CD4-positive, alpha-beta T cell (primary cell): ENCODE results near the gene FCRL1. TPM values are rescaled to one million over a fixed set of nuclear protein-coding genes. Genes with fewer than 3 reads are reported as not detected.
A peak's percentile ranks its signal among the peaks of the same experiment; 100 is the strongest.

Experiments
- ATAC-seq: fragments of 200-7000 bp; cut with Tn5 transposase; one replicate; pipeline ENCODE4 v1.10.0; 2022; ENCODE audit warnings: mild to moderate bottlenecking; ENCODE audit not compliant: poor library complexity
- CTCF ChIA-PET: fragments of 350-600 bp; sonication (Branson Sonifier 250); formaldehyde crosslinking; loops from one replicate; lab custom pipeline; 2021; ENCODE audit warnings: antibody characterized with exemption, inconsistent platforms; lab: Charles Lee
- POLR2A ChIA-PET: fragments of 350-600 bp; sonication (Branson Sonifier 250); formaldehyde crosslinking; loops from one replicate; lab custom pipeline; 2021; ENCODE audit warnings: antibody characterized with exemption, inconsistent platforms; lab: Charles Lee
- DNase-seq, 14 experiments: peaks; one replicate each; pipeline ENCODE4 v3.0.0-alpha.2; 2013 to 2020; ENCODE audit warnings: mixed read lengths in 2 of 14
- H3K27ac ChIP-seq, 2 donors: one replicate each; pipeline versions ENCODE4 v1.5.1 to v1.7.0; 2013; ENCODE audit warnings: low read length in 2 of 2, low read depth in 1 of 2, mild to moderate bottlenecking in 1 of 2
- H3K27me3 ChIP-seq, 2 experiments: 1 replicate in 1 of 2; 2 replicates in 1 of 2; pipeline versions ENCODE4 v1.6.1 to v1.7.0; 2013; ENCODE audit warnings: low read length in 2 of 2, control low read depth in 1 of 2, mild to moderate bottlenecking in 1 of 2, moderate library complexity in 1 of 2; ENCODE audit not compliant: insufficient read depth in 2 of 2, control insufficient read depth in 1 of 2
- H3K36me3 ChIP-seq: one replicate; pipeline ENCODE4 v1.6.1; 2013; ENCODE audit warnings: low read length, control low read depth; ENCODE audit not compliant: insufficient read depth
- H3K4me1 ChIP-seq: one replicate; pipeline ENCODE4 v1.6.1; 2013; ENCODE audit warnings: low read length, control low read depth; ENCODE audit not compliant: insufficient read depth
- H3K4me3 ChIP-seq: one replicate; pipeline ENCODE4 v1.5.1; 2013; ENCODE audit warnings: mild to moderate bottlenecking, low read length, moderate library complexity
- H3K9me3 ChIP-seq, 2 experiments: 1 replicate in 1 of 2; 2 replicates in 1 of 2; pipeline versions ENCODE4 v1.6.1 to v1.7.0; 2013; ENCODE audit warnings: low read length in 2 of 2, mild to moderate bottlenecking in 2 of 2, control low read depth in 1 of 2, moderate library complexity in 1 of 2; ENCODE audit not compliant: control insufficient read depth in 1 of 2, insufficient read depth in 1 of 2
- H3K27ac Mint-ChIP-seq: one replicate; pipeline ENCODE4 v1.8.0; 2020; ENCODE audit warnings: mixed read lengths
- H3K27me3 Mint-ChIP-seq: one replicate; pipeline ENCODE4 v1.8.0; 2021; ENCODE audit warnings: mixed read lengths
- H3K36me3 Mint-ChIP-seq: one replicate; pipeline ENCODE4 v1.8.0; 2021; ENCODE audit warnings: low read depth, mixed read lengths
- H3K4me1 Mint-ChIP-seq: one replicate; pipeline ENCODE4 v1.8.0; 2021; ENCODE audit warnings: low read depth, mixed read lengths
- H3K4me3 Mint-ChIP-seq: one replicate; pipeline ENCODE4 v1.8.0; 2020; ENCODE audit warnings: mild to moderate bottlenecking, mixed read lengths
- H3K9me3 Mint-ChIP-seq: one replicate; pipeline ENCODE4 v1.8.0; 2020; ENCODE audit warnings: mixed read lengths
- intact Hi-C, 2 experiments: fragments of 100-400 bp; cut with DNase I in 1 of 2; cut with micrococcal nuclease in 1 of 2; formaldehyde crosslinking; loops; one replicate each; pipeline versions ENCODE4 v1.15.1 to v1.9.0; 2023 to 2025; cut with DNase I, micrococcal nuclease
- total RNA-seq, 174 experiments: library from RNA in 2 of 174; stranded (reverse) in 2 of 174; gene quantifications; one replicate each; pipeline ENCODE4 v1.2.3 and lab custom pipeline; 2021 to 2026
- TF ChIP-seq, protein P1 (sequence below): fragments of 200-600 bp; IDR thresholded peaks from one replicate; pipeline ENCODE4 v1.8.0; 2022; ENCODE audit warnings: antibody characterized with exemption, mild to moderate bottlenecking

FCRL1 gene
- total RNA-seq, 2 experiments from 2014 or later = 0.60 to 0.98 TPM

DNA sequence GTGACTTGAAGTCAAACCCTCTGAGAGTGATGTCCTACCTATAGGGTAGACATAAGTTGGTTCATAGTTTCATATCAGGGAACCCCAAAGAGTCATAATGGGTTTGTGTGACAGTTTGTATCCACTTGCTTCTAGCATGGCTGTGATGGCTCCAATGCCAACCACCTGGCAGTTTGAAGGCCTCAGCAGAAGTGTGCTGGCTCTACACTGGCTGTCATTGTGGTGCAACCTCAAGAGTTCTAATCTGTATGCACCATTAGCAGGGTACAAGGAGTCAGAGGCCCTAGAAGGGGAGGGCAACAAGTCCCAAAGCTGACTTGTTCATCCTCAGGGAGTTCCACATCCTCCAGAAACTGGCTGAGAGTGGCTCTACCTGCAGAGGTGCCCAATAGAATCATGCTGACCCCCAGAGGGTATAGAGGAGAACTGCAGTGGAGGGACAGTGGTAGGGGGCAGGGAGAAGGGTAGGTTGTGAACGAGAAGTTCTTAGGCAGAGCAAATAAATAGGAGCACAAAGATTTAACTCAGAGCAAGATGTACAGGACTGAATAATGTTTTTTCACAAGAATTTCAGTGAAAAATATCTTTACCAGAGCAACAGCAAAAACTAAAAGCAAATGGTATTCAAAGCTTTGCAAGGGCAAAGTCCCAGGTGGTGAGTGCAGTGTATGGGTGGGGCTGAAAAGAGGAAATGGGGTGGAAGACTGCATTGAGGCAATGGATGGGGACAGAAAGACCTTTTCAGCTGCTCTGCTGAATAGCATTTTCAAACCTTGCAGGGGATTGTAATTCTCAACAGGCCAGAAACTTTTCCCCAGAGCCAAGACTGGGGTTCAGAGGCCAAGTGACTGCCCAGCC lies 46.2 kb downstream of the FCRL1 start:
- no peak for ATAC-seq
- Mint-ChIP-seq H3K36me3 (no peaks in the 10 kb centered on the region), H3K9me3 (no peaks in the 10 kb centered on the region), H3K27ac (no peak overlapping the region), H3K4me1 (peaks cover 7% of the 10 kb centered on the region), H3K27me3 (peaks cover 14% of the 10 kb centered on the region), H3K4me3 (no peak overlapping the region)
- no peak overlapping the region for H3K4me3 ChIP-seq
- ChIA-PET CTCF (no interaction called here), POLR2A (no interaction called here)
- H3K4me1 ChIP-seq = no peaks in the 10 kb centered on the region
- peak in 3 of 14 experiments; percentile 18 to 24 (median 21) for DNase-seq
- H3K9me3 ChIP-seq = no peaks in the 10 kb centered on the region
- H3K27ac ChIP-seq = no peak overlapping the region
- H3K27me3 ChIP-seq = no peaks in the 10 kb centered on the region
- TF ChIP-seq, protein P1, sequence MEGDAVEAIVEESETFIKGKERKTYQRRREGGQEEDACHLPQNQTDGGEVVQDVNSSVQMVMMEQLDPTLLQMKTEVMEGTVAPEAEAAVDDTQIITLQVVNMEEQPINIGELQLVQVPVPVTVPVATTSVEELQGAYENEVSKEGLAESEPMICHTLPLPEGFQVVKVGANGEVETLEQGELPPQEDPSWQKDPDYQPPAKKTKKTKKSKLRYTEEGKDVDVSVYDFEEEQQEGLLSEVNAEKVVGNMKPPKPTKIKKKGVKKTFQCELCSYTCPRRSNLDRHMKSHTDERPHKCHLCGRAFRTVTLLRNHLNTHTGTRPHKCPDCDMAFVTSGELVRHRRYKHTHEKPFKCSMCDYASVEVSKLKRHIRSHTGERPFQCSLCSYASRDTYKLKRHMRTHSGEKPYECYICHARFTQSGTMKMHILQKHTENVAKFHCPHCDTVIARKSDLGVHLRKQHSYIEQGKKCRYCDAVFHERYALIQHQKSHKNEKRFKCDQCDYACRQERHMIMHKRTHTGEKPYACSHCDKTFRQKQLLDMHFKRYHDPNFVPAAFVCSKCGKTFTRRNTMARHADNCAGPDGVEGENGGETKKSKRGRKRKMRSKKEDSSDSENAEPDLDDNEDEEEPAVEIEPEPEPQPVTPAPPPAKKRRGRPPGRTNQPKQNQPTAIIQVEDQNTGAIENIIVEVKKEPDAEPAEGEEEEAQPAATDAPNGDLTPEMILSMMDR = no peak
- no peaks in the 10 kb centered on the region for H3K36me3 ChIP-seq
- intact Hi-C loops = no loop called here

DNA sequence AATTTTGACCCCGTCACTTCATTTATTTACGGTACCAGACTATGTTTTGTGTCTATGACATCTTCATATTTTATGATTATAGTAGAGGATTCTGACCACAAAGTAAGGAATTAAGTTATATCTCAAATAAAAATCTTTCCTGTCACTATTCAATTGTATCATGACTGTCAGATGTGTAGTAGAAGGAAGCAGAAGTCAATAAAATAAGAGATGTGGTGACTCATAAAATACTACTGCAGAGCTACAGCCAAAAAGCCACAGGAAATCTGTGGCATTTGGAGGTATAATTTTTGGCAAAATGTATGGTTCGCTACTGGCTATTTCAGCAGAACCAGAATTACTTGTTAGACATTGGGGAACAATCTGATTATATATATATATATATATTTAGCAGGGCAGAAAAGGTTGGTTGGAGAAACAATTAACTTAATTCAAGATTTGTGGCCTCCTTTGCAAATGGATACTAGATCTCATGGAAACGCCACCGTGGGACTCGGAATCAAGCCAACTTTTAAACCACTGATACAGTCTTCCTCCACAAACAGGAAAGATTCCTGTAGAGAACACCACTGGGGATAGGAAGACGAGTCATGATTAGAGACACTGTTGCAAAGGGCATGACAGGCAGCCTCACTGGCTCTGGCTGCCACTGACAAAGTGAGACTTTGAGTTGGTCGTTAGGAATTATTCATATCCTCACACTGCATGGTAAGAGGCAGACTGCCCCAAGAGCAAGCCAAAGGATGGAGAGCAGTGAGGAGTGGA lies 48.1 kb downstream of the FCRL1 start:
- Histone ChIP-seq H3K9me3 (peaks cover 0 to 4% of the 10 kb centered on the region in 2 experiments), H3K36me3 (no peaks in the 10 kb centered on the region), H3K27me3 (no peaks in the 10 kb centered on the region), H3K4me1 (no peaks in the 10 kb centered on the region), H3K27ac (no peak overlapping the region), H3K4me3 (no peak overlapping the region)
- Mint-ChIP-seq H3K36me3 (no peaks in the 10 kb centered on the region), H3K27ac (no peak overlapping the region), H3K27me3 (peaks cover 6% of the 10 kb centered on the region), H3K4me3 (no peak overlapping the region), H3K9me3 (no peaks in the 10 kb centered on the region), H3K4me1 (peaks cover 7% of the 10 kb centered on the region)
- ATAC-seq (no peak), DNase-seq (no peak)
- intact Hi-C loops = no loop called here
- CTCF ChIA-PET = no interaction called here
- POLR2A ChIA-PET = no interaction called here
- TF ChIP-seq, protein P1 = no peak

DNA sequence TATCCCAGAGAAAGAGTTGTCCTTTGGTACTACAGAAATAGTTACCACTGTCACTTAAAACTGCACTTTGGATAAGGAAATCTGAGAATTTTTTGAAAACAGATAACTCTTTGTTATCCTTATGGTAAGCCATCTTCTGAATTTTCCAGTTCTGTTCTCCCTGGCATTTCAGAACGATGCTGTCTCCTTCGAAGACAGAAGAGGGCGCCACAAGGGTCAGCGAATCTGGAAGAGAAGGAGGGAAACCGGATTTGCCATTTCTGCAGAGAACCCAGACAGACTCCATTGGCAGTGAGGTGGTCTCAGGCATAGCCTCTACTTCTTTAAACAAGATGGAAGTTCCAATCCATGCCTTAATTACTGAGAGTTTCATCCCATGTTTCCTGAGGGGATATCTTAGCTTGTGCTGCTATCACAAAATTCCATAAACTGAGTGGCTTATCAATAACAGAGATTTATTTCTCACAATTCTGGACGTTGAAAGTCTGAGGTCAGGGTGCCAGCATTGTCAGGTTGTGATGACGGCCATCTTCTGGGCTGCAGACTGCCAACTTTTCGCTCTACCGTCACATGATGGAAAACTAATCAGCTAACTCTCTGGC lies 49.4 kb downstream of the FCRL1 start:
- Histone ChIP-seq H3K27ac (no peak overlapping the region), H3K9me3 (peaks cover 0 to 4% of the 10 kb centered on the region in 2 experiments), H3K4me3 (no peak overlapping the region), H3K4me1 (no peaks in the 10 kb centered on the region), H3K27me3 (no peaks in the 10 kb centered on the region), H3K36me3 (no peaks in the 10 kb centered on the region)
- H3K9me3 Mint-ChIP-seq = no peaks in the 10 kb centered on the region
- no peak overlapping the region for H3K4me3 Mint-ChIP-seq
- POLR2A ChIA-PET = no interaction called here
- TF ChIP-seq, protein P1 = no peak
- no peak overlapping the region for H3K27ac Mint-ChIP-seq
- no peaks in the 10 kb centered on the region for H3K36me3 Mint-ChIP-seq
- CTCF ChIA-PET = no interaction called here
- peaks cover 4% of the 10 kb centered on the region for H3K27me3 Mint-ChIP-seq
- intact Hi-C loops = no loop called here
- DNase-seq = no peak
- peaks cover 7% of the 10 kb centered on the region for H3K4me1 Mint-ChIP-seq
- no peak for ATAC-seq
